Endothelial cell of umbilical vein (primary cell): ENCODE data around the gene GRAMD2B.

Experiments used
- EZH2 ChIP-seq: IDR thresholded peaks from 2 replicates; pipeline ENCODE4 v1.6.1; 2012; ENCODE audit warnings: borderline replicate concordance, low read depth, mild to moderate bottlenecking, moderate library complexity, low read length, inconsistent platforms; ENCODE audit not compliant: severe bottlenecking
- FOS ChIP-seq: IDR thresholded peaks from 2 replicates; pipeline ENCODE4 v1.6.1; 2011; ENCODE audit warnings: mild to moderate bottlenecking, low read length, moderate library complexity, borderline replicate concordance; ENCODE audit not compliant: insufficient read depth
- JUN ChIP-seq: IDR thresholded peaks from 2 replicates; pipeline ENCODE4 v1.6.1; 2011; ENCODE audit warnings: borderline replicate concordance, low read depth; ENCODE audit not compliant: insufficient read length, insufficient read depth
- POLR2A ChIP-seq: IDR thresholded peaks from 2 replicates; pipeline ENCODE4 v1.6.1; 2012; ENCODE audit warnings: low read depth, mild to moderate bottlenecking, control low read depth, low read length
- POLR2AphosphoS5 ChIP-seq: IDR thresholded peaks from 2 replicates; pipeline ENCODE4 v1.6.1; 2012; ENCODE audit warnings: low read depth, mild to moderate bottlenecking, control low read depth, low read length, moderate library complexity; ENCODE audit not compliant: insufficient read depth
- TF ChIP-seq, protein P1 (sequence below), 2 donors: IDR thresholded peaks; 1 replicate in 1 of 2; 2 replicates in 1 of 2; pipeline ENCODE4 v1.5.1; 2011; ENCODE audit warnings: low read length in 2 of 2, mild to moderate bottlenecking in 2 of 2, moderate library complexity in 2 of 2, control low read depth in 1 of 2, inconsistent platforms in 1 of 2, low read depth in 1 of 2; ENCODE audit not compliant: insufficient read depth in 1 of 2; ENCODE audit errors: extremely low read depth in 1 of 2

- TF ChIP-seq POLR2A (no peak), EZH2 (no peak), FOS (no peak), POLR2AphosphoS5 (no peak), JUN (no peak)
- TF ChIP-seq, protein P1, sequence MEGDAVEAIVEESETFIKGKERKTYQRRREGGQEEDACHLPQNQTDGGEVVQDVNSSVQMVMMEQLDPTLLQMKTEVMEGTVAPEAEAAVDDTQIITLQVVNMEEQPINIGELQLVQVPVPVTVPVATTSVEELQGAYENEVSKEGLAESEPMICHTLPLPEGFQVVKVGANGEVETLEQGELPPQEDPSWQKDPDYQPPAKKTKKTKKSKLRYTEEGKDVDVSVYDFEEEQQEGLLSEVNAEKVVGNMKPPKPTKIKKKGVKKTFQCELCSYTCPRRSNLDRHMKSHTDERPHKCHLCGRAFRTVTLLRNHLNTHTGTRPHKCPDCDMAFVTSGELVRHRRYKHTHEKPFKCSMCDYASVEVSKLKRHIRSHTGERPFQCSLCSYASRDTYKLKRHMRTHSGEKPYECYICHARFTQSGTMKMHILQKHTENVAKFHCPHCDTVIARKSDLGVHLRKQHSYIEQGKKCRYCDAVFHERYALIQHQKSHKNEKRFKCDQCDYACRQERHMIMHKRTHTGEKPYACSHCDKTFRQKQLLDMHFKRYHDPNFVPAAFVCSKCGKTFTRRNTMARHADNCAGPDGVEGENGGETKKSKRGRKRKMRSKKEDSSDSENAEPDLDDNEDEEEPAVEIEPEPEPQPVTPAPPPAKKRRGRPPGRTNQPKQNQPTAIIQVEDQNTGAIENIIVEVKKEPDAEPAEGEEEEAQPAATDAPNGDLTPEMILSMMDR (IDR thresholded peaks at IDR 0.05; ENCODE audit: extremely low read depth in 1 of 2, insufficient read depth in 1 of 2, low read depth in 1 of 2, low read length in 2 of 2): no peak
These were observed 31.8 kb upstream of the GRAMD2B start for GRCh38 chr5:126391386-126391785.
